ENCODE measurements around the gene ARSB.

GRCh38 chr5:79005151-79005550, 20.0 kb upstream of the ARSB start:
- TF ChIP-seq POLR2AphosphoS5 (IDR thresholded peaks at IDR 0.05; ENCODE audit: control insufficient read depth, insufficient read depth, low read depth, low read length) (no peak), GTF2E2 (tag; IDR thresholded peaks at IDR 0.05) (no peak), REST (IDR thresholded peaks at IDR 0.05; ENCODE audit: borderline replicate concordance) (no peak), REST (CRISPR knock-in tag; IDR thresholded peaks at IDR 0.05; ENCODE audit: low read depth) (no peak), YY1 (IDR thresholded peaks at IDR 0.05; ENCODE audit: borderline replicate concordance in 1 of 3, control insufficient read depth in 1 of 3, extremely low read depth in 1 of 3, insufficient read depth in 3 of 3, insufficient read length in 1 of 3, insufficient replicate concordance in 2 of 3, low read depth in 1 of 3, low read length in 2 of 3) (no peak), CTCF (IDR thresholded peaks at IDR 0.05 in 2 of 3, conservative IDR thresholded peaks at IDR 0.05 in 1 of 3; ENCODE audit: insufficient read depth in 2 of 3, low read depth in 1 of 3, low read length in 3 of 3) (no peak), ELF1 (tag; IDR thresholded peaks at IDR 0.05) (no peak), EP300 (IDR thresholded peaks at IDR 0.05; ENCODE audit: low read length) (no peak), TGIF2 (CRISPR knock-in tag; IDR thresholded peaks at IDR 0.05) (no peak), MBD2 (IDR thresholded peaks at IDR 0.05; ENCODE audit: borderline replicate concordance, low read depth) (no peak), ARID3B (CRISPR knock-in tag; IDR thresholded peaks at IDR 0.05; ENCODE audit: borderline replicate concordance) (no peak), ZSCAN29 (IDR thresholded peaks at IDR 0.05) (no peak), ZNF282 (CRISPR knock-in tag; IDR thresholded peaks at IDR 0.05) (no peak), L3MBTL2 (IDR thresholded peaks at IDR 0.05) (no peak), ILK (tag; IDR thresholded peaks at IDR 0.05; ENCODE audit: borderline replicate concordance, low read depth) (no peak)

Measured in K562 (cell line).